Measurements from ENCODE around the gene ABHD17B.

The ABHD17B gene

DNA sequence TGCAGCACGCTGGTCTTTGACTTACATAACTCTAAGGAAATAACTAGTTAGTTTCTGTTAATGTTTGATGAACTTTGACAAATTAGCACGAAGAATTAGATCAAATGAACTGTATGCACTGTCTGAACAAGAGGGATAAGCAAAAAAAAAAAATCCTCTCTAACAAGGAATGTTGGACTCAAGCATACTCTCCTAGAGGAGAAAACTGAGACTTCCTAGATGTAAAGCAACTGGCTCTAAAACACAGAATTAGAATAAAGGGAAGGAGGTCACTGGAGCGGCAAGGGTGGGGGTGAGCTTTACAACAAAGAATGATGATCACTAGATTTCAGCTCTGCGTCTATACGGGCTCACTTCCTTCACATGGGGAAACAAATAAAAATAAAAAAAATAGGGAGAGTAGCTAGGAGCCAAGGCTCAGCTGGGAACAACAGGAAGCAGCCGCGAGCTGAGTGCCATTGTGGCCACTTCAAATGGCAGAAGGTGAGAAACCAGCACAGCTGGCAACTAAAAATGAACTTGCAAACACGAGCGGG lies 94.0 kb downstream of the ABHD17B start:
- DNase-seq: no peak

All from islet precursor cell (in vitro differentiated cells).